ENCODE measurements around the gene KCNC4.
A peak's percentile ranks its signal among the peaks of the same experiment; 100 is the strongest.

KCNC4 gene

DNA sequence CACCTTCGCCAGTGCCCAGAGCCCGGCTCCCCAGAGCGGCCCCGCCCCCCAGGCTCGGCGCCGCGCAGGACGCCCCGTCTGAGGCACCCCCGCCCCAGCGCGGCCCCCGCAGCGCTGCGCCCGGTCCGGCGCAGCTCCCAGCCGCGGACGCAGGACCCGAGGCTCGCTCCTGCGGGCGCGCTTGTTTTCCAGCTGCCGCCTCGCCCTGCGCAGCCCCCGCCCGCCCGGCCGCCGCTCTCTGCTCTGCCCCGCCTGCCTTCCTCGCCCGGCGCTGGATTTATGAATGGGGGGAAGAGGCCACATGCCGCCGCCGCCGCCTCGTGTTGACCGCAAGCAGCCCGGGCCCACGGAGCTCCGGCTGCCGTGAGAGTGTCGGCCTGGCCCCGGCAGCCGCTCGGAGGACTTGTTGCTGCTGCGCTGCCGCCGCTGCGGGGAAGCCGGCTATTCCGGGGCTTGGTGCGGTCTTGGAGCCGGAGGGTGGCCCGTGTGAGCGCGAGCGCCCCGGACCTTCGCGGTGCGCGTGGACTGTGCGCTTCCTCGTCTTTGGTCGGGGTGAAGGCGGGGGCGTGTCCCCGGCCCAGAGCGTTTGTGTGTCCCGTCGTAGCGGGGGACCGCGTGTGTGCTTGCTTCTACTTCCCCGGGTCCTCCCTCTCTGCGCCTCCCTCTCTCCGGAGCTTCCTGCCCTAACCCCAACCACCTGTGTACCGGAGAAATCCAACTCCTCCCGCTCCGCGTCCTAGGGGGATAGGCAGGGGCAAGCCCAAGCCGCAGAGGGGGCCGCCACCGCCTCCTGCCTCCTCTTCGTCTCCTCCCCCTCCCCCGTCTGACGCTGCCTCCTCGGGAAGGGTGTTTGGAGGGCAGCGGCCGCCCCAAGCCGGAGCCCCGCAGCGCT lies 736 bp downstream of the KCNC4 start:
- WGBS, 2 donors (ENCODE audit: extremely low coverage in 2 of 2, insufficient read length in 2 of 2, insufficient replicate concordance in 1 of 2), result no CpG with 5 or more reads among the region's 101 CpGs
- Histone ChIP-seq H3K4me3 (ENCODE audit: low read length in 2 of 2) (peak overlapping the region; percentile 57 to 86), H3K18ac (ENCODE audit: low read length) (peak overlapping the region; percentile 89), H3K23ac (ENCODE audit: low read depth, low read length, poor library complexity) (peak overlapping the region; percentile 90), H2BK5ac (ENCODE audit: low read length) (peak overlapping the region; percentile 61), H3K4ac (ENCODE audit: low read length) (no peak overlapping the region), H3K27ac (replicated peaks; ENCODE audit: low read length) (peak overlapping the region; percentile 40), H3K9me3 (replicated peaks in 1 of 2; ENCODE audit: control insufficient read depth in 2 of 2, insufficient read depth in 1 of 2, low read depth in 1 of 2, low read length in 2 of 2) (no peaks in the 10 kb centered on the region), H3K4me2 (ENCODE audit: insufficient read depth, low read length, poor library complexity, severe bottlenecking) (peak overlapping the region; percentile 94), H2AK5ac (ENCODE audit: low read depth, low read length) (peak overlapping the region; percentile 56), H3K79me1 (ENCODE audit: low read depth, low read length) (no peaks in the 10 kb centered on the region), H2BK120ac (ENCODE audit: low read depth, low read length) (no peak overlapping the region), H4K91ac (ENCODE audit: low read depth, low read length, poor library complexity) (no peak overlapping the region), H4K8ac (ENCODE audit: low read depth, low read length) (no peak overlapping the region), H2BK15ac (ENCODE audit: low read length) (no peak overlapping the region), H2BK12ac (ENCODE audit: low read length) (peak overlapping the region; percentile 49), H2AFZ (ENCODE audit: low read length) (peak overlapping the region; percentile 98), H3K4me1 (ENCODE audit: control insufficient read depth in 2 of 2, insufficient read depth in 1 of 2, low read depth in 1 of 2, low read length in 2 of 2) (peaks cover 12 to 22% of the 10 kb centered on the region in 2 donors), H3K9ac (ENCODE audit: low read depth, low read length, poor library complexity) (peak overlapping the region; percentile 73), H3K27me3 (ENCODE audit: control insufficient read depth in 3 of 3, insufficient read depth in 3 of 3, low read depth in 1 of 3, low read length in 3 of 3) (peaks cover 12 to 75% (median 23%) of the 10 kb centered on the region in 3 experiments), H3K14ac (ENCODE audit: low read length) (no peak overlapping the region), H3K36me3 (replicated peaks in 1 of 2; ENCODE audit: control insufficient read depth in 2 of 2, insufficient read depth in 2 of 2, low read length in 2 of 2) (no peaks in the 10 kb centered on the region)
- DNase-seq (ENCODE audit: low spot score), result no peak

DNA sequence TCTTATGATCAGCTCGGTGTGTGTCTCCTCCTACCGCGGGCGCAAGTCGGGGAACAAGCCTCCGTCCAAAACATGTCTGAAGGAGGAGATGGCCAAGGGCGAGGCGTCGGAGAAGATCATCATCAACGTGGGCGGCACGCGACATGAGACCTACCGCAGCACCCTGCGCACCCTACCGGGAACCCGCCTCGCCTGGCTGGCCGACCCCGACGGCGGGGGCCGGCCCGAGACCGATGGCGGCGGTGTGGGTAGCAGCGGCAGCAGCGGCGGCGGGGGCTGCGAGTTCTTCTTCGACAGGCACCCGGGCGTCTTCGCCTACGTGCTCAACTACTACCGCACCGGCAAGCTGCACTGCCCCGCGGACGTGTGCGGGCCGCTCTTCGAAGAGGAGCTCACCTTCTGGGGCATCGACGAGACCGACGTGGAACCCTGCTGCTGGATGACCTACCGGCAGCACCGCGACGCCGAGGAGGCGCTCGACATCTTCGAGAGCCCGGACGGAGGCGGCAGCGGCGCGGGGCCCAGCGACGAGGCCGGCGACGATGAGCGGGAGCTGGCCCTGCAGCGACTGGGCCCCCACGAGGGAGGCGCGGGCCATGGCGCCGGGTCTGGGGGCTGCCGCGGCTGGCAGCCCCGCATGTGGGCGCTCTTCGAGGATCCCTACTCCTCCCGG lies 1.5 kb downstream of the KCNC4 start:
- Histone ChIP-seq H2BK5ac (ENCODE audit: low read length) (peak overlapping the region; percentile 61), H3K4ac (ENCODE audit: low read length) (no peak overlapping the region), H2BK120ac (ENCODE audit: low read depth, low read length) (no peak overlapping the region)

DNA sequence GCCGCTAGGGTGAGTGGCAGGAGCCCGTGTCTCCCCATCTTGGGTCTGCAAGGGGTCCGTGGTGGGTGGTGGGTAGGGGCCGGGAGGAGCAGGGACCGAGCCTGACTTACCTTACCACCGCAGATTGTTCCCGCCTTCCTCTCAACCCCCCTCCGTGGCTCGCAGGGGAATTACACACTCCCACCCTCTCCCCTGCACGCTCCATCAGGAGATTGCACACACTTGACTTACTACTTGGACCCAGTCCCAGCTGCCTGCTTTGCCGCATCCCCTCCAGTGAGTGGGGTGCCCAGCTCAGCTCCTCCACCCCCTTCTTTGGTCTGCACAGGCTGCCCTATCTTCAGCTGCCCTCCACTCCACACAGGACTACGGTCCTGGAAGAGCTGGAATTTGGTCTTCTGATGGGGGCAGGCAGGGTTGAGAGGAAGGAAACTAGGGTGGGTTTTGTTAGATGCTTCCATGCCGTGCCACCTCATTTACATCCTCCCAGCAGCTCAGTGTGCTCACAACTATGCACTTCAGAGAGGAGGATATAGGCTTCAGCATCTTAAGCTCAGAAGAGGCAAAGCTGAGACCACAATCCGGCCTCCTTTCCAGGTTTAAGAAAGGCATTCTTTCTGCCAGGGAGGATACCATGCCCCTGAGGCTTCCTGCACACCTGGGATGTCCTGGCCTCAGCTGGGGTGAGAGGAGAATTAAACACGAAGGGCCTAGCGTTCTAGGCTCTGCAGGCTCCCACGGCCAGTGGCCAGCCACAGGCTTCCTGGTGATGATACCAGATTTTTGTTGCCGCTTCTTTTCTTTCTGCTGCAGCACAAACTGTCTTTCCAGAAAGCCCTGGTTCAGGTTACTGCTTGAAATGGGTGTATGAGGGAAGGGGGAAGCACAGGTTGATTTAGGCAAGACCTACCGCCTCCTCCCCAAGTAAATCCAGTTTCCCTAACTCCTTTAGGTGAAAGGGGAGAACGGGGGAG lies 2.3 kb downstream of the KCNC4 start:
- Histone ChIP-seq H3K4me2 (ENCODE audit: insufficient read depth, low read length, poor library complexity, severe bottlenecking) (peak overlapping the region; percentile 94), H3K27ac (replicated peaks; ENCODE audit: low read length) (no peak overlapping the region), H3K9me3 (replicated peaks in 1 of 2; ENCODE audit: control insufficient read depth in 2 of 2, insufficient read depth in 1 of 2, low read depth in 1 of 2, low read length in 2 of 2) (no peaks in the 10 kb centered on the region), H2AFZ (ENCODE audit: low read length) (no peak overlapping the region), H3K4me1 (ENCODE audit: control insufficient read depth in 2 of 2, insufficient read depth in 1 of 2, low read depth in 1 of 2, low read length in 2 of 2) (peaks cover 12 to 22% of the 10 kb centered on the region in 2 donors), H2BK12ac (ENCODE audit: low read length) (peak overlapping the region; percentile 51), H3K18ac (ENCODE audit: low read length) (peak overlapping the region; percentile 89), H4K91ac (ENCODE audit: low read depth, low read length, poor library complexity) (no peak overlapping the region), H3K9ac (ENCODE audit: low read depth, low read length, poor library complexity) (peak overlapping the region; percentile 57), H3K79me1 (ENCODE audit: low read depth, low read length) (no peaks in the 10 kb centered on the region), H3K27me3 (ENCODE audit: control insufficient read depth in 3 of 3, insufficient read depth in 3 of 3, low read depth in 1 of 3, low read length in 3 of 3) (peaks cover 12 to 77% (median 23%) of the 10 kb centered on the region in 3 experiments), H2BK15ac (ENCODE audit: low read length) (peak overlapping the region; percentile 23), H3K23ac (ENCODE audit: low read depth, low read length, poor library complexity) (peak overlapping the region; percentile 87), H3K14ac (ENCODE audit: low read length) (no peak overlapping the region), H4K8ac (ENCODE audit: low read depth, low read length) (no peak overlapping the region), H3K36me3 (replicated peaks in 1 of 2; ENCODE audit: control insufficient read depth in 2 of 2, insufficient read depth in 2 of 2, low read length in 2 of 2) (no peaks in the 10 kb centered on the region), H3K4ac (ENCODE audit: low read length) (no peak overlapping the region), H3K4me3 (ENCODE audit: low read length in 2 of 2) (peak overlapping the region in 1 of 2 donors; percentile 60), H2AK5ac (ENCODE audit: low read depth, low read length) (peak overlapping the region; percentile 94), H2BK120ac (ENCODE audit: low read depth, low read length) (no peak overlapping the region), H2BK5ac (ENCODE audit: low read length) (no peak overlapping the region)
- DNase-seq (ENCODE audit: low spot score), result no peak
- no CpG with 5 or more reads among the region's 20 CpGs for WGBS, 2 donors (ENCODE audit: extremely low coverage in 2 of 2, insufficient read length in 2 of 2, insufficient replicate concordance in 1 of 2)

More for the DNA sequence above, 1.5 kb downstream of the KCNC4 start:
- Histone ChIP-seq H3K4me2 (ENCODE audit: insufficient read depth, low read length, poor library complexity, severe bottlenecking) (peak overlapping the region; percentile 94), H2BK12ac (ENCODE audit: low read length) (peak overlapping the region; percentile 82), H4K8ac (ENCODE audit: low read depth, low read length) (no peak overlapping the region), H3K36me3 (replicated peaks in 1 of 2; ENCODE audit: control insufficient read depth in 2 of 2, insufficient read depth in 2 of 2, low read length in 2 of 2) (no peaks in the 10 kb centered on the region), H3K9ac (ENCODE audit: low read depth, low read length, poor library complexity) (peak overlapping the region; percentile 51), H2BK15ac (ENCODE audit: low read length) (peak overlapping the region; percentile 23), H3K4me3 (ENCODE audit: low read length in 2 of 2) (peak overlapping the region; percentile 57 to 86), H3K23ac (ENCODE audit: low read depth, low read length, poor library complexity) (peak overlapping the region; percentile 87), H3K18ac (ENCODE audit: low read length) (peak overlapping the region; percentile 89), H3K27ac (replicated peaks; ENCODE audit: low read length) (no peak overlapping the region), H2AK5ac (ENCODE audit: low read depth, low read length) (peak overlapping the region; percentile 56), H3K79me1 (ENCODE audit: low read depth, low read length) (no peaks in the 10 kb centered on the region), H3K27me3 (ENCODE audit: control insufficient read depth in 3 of 3, insufficient read depth in 3 of 3, low read depth in 1 of 3, low read length in 3 of 3) (peaks cover 12 to 78% (median 23%) of the 10 kb centered on the region in 3 experiments), H4K91ac (ENCODE audit: low read depth, low read length, poor library complexity) (no peak overlapping the region), H2AFZ (ENCODE audit: low read length) (peak overlapping the region; percentile 98), H3K14ac (ENCODE audit: low read length) (no peak overlapping the region), H3K4me1 (ENCODE audit: control insufficient read depth in 2 of 2, insufficient read depth in 1 of 2, low read depth in 1 of 2, low read length in 2 of 2) (peaks cover 12 to 22% of the 10 kb centered on the region in 2 donors), H3K9me3 (replicated peaks in 1 of 2; ENCODE audit: control insufficient read depth in 2 of 2, insufficient read depth in 1 of 2, low read depth in 1 of 2, low read length in 2 of 2) (no peaks in the 10 kb centered on the region)
- no peak for DNase-seq (ENCODE audit: low spot score)
- WGBS, 2 donors (ENCODE audit: extremely low coverage in 2 of 2, insufficient read length in 2 of 2, insufficient replicate concordance in 1 of 2), result no CpG with 5 or more reads among the region's 81 CpGs

All from neuronal stem cell (in vitro differentiated cells).